Activated T-cell treated with anti-CD3 and anti-CD28 coated beads for 1 hour (primary cell): ENCODE data around the gene SLC16A12.

Experiments
- DNase-seq: peaks from one replicate; pipeline ENCODE4 v3.0.0-alpha.2; 2020; ENCODE audit warnings: low read depth

SLC16A12 gene

DNA sequence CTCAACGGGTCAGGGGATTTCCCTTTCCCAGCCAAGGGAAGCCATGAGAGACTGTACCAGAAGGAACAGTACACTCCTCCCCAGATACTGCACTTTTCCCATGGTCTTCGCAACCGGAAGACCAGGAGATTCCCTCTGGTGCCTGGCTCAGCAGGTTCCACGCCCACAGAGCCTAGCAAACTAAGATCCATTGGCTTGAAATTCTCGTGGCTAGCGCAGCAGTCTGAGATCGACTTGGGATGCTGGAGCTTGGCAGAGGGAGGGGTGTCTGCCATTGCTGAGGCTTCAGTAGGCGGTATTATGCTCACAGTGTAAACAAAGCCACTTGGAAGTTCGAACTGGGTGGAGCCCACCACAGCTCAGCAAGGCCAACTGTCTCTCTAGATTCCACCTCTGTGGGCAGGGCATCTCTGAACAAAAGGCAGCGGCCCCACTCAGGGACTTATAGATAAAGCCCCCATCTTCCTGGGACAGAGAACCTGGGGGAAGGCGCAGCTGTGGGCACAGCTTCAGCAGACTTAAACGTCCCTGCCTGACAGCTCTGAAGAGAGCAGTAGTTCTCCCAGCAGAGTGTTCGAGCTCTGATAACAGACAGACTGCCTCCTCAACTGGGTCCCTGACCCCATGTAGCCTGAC lies 29.6 kb downstream of the SLC16A12 start:
- DNase-seq: no peak

DNA sequence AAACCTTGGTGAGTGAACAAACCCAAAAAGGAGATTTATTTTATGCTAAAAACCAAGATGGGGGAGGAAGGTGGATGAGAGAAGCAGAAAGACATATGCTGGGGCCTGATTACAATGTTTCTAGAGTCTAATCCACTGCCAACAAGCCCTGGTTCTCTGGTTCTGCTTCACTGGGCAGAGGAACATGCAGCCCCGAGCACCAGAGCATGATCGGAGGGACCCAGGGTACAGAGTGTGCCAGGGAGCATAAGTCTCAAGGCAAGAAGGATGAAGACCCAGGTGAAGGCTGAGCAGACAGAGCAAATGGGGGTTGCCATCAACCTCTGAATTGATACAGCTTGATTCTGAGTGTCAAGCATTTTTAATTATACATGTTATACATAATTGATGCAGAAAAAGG lies 30.7 kb downstream of the SLC16A12 start:
- no peak for DNase-seq

DNA sequence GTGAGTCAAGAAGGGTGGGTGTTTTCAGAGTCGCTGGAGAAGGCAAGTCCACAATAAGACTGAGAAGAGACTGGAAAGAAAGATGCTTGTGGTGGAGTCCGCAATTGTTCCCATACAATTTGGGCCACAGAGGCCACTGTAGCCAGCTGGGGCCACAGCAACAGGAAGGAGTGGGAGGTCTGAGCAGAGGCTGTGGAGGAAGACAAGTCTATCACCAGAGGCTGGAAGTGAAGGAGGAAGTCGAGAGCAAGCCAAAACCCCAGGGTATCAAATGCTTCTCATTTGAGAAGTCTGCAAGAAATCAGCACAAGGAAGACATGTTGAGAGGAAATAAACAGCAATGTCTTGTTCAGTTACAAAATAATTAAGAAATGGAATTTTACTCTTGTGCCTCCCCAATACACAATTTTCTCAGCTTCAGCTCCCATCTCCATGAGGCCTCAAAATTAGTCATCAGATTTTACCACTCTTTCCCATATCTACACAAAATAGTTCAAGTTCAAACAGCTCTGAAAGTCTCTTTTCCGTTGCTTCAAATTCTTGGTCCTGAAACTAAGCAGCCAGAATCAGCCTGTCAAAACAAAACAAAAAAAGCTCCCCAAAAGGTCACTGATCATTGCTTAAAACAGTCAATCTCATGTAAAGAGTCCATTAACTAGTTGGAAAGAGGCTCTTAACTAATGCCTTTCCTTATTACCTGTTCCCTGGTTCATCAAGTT lies 31.6 kb downstream of the SLC16A12 start:
- no peak for DNase-seq

DNA sequence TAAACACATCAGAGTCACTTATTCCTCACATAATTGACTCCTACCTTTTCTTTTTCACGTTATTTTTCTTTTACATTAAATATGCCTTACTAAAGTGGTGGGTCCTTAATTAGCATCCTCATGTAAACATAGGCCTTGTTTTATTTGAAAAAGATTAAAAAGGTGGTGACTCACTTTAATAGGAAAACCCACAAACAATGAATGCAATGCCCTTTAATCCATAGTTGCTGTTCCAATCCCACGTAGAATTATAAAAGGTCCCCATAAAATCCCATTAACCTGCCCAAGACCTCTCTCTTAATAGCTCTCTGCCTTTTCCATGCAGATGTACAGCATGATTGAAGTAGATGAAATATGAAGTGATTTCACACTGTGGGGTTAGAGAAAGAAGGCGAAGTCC lies 32.2 kb downstream of the SLC16A12 start:
- DNase-seq: no peak

DNA sequence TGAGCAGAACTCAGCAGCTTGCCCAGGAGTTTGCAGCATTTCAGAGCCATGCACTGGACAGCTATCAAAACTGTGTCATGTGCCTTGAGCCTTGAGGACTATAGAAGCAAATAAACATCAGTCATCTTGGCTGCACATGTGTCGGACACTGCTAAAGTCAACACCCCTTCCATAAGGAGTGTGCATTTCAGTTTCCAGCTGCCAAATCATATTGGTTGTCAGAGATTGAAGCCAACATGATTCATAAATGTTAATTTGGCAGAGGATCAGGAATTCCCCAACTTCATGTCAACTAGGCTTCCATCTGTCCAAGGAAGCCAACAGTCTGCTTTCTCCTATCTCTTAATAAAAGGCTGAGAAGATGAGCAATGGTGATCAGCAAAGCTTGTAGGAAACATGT lies 32.8 kb downstream of the SLC16A12 start:
- DNase-seq: no peak

DNA sequence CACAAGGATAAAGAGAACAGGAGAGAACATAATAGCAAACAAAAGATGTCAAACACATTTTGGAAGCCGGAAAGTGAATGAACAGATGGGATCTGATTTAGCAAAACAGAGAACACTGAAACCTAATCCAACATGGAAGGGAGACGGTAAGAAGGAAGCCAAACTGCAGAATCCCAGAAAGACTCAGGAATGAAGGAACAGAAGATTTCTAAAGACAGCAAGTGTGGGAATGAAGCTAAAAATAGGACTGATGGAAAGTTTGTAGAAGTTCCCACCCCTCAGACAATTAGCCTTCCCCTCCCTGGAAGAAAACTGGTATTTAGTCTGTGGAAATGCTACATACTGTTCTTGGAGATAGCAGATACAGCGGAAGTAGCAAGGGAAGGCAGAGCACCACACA lies 40.8 kb downstream of the SLC16A12 start:
- no peak for DNase-seq

DNA sequence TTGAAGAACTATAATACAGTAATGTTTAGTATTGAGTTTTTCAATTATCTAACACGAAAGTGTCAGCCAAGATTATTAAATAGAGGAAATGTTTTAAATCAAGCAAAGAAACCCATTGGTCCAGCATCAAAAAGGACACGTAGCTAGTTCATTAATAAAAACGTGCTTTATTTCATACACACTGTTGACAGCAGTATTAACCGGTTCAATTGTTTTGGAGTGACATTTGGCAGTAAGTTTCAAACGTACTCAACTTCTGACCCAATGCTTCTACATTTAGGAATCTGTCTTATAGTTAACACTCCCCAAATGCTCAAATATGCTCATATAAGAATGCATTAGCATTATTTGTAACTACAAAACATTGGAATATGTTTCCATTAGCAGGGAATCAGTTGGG lies 41.3 kb downstream of the SLC16A12 start:
- DNase-seq: no peak

DNA sequence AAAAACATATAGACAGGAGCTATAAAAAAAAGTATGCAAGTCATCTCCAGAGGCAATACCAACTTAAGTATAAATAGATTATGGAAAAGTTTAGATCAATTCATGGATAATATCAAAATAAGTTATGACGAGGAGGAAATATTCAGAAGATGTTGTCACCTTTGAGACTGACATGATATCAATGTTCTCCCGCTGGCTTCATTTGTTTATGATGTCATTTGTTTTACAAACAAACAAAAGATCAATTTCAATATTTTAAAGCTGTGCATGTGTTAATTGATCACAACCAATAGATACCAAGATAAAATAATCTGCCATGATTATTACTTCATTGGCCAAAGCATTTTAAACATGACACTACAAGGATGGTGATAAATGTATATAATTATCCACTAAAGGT lies 43.5 kb downstream of the SLC16A12 start:
- DNase-seq: no peak

DNA sequence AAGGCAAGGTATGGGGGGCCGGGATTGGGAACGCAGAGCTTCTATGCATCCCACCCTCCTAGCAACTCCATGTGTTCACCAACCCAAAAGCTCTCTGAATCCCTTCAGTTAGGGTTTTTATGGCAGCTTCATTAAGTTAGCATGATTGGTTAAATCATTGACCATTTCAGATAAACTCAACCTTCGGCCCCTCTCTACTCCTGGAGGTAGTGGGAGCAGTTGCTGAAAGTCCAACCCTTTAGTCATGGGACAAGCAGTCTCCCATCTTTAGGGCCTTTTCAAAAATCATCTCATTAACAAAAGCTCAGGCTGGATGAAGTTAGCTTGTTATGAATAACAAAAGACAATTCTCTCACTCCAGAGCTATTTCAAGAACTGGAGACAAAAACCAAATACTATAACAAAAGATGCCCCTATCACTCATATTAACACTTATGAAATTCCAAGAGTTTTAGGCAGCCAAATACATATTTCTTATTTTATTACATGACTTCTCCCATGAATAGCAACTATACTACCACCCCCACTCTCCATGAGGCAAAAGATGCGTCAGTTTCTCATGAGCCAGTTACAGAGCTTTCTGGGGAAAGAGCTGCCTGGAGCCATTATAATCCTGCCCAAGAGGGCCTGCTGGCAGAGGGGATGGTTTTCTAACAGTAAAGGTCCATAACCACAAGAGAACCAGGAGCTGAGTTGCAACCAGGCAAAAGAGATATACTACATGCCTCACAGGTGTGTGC lies 44.6 kb downstream of the SLC16A12 start:
- DNase-seq: no peak

DNA sequence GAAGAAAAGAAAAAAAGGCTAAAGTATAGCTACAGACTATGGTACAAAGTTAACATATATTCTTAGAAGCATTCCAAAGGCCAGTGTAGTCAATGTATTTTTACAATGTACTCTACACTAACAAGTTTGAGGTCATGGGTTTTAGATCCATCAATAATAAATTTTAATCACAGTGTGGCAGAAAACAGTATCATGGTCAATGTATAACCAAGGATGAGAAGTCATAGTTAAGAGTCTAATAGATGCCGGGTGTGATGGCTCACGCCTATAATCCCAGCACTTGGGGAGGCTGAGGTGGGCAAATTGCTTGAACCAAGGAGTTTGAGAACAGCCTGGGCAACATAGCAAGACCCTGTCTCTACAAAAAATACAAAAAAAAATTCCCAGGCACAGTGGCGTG lies 53.1 kb downstream of the SLC16A12 start:
- DNase-seq: no peak

DNA sequence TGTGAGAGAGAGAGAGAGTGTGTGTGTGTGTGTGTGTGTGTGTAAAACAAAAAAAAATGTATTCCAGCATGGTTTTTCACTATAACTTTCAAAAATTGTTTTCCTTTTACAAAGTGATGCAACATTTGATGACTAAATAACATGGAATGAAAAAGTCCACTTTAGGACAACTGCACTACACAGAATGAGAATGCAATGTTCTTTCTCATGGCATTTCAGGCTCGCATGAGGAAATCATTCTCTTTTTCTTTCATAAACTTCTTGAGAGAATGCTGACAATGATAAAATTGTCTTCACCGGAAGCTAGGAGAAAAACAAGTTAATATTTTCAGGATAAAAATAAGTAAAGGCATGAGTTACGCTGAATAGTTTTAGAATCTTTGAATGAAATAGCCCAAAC lies 53.7 kb downstream of the SLC16A12 start:
- DNase-seq: no peak

DNA sequence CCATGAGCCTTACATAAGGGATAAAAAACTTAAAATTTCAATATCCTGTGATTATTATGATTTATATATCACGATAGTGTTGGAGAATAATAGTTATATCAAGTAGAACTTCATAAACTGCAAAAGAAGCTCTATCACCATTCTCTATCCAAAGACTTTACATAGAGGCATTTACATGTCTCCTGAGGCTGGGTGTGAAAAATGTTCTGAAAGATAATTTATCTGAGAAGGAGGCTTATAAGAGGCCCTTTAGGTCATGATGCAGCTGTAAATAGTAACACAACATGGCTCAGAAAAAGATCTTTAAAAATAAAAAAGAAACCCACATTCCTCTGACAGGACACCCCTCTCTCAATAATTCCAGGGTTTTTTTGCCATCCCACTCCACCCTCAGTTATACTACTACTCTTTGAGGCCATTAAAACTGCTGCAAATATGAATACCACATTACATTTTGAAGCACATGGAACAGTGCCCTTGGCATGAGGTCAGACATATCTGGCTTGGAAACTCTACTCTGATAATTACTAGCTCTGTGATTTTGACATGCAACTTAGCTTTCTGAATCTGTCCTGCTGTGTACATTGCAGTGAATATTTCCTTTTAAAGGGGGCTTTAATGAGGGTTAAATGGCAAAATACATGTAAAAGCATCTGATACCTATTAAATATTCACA lies 55.5 kb downstream of the SLC16A12 start:
- no peak for DNase-seq

DNA sequence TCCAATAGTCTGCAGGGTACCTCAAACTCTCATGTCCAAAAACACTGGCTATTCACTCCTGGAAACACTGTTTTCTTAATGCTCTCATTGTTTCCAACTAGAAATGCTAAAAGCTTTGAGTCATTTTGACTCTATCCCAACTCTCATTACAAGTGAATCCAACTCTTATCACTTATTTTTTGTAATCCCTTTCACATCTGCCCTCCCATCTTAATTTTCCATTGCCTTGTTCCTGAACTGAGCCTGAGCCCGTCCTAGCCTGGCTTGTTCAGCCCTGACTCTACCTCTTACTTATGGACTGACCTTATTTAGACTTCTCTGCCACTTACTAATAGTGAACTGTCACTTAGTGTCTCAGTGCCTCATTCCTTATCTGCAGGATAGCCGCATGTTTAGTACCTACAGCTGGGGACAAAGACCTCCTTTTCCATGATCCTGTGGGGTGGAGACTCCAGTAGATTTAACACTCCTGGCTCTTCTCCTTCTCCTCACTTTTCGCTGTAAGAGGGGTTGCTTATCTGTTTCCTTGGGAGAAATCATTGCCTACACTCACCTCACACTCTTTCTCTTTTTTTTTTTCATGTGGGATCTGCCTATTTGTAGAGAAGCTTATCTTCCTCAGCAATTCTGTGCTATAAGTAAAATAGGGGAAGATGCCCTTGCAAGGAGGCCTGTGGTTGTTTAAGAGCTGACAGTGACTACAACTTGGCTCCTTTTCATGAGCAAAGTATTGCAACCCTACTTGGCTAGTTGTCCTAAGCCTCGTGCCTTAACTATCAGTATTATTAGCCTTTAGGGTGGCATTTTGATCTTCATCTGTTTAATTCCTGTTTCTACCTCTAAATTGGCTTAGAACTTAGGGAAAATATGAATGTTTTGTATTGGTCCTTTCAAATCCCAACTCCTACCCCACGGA lies 56.4 kb downstream of the SLC16A12 start:
- DNase-seq: no peak

DNA sequence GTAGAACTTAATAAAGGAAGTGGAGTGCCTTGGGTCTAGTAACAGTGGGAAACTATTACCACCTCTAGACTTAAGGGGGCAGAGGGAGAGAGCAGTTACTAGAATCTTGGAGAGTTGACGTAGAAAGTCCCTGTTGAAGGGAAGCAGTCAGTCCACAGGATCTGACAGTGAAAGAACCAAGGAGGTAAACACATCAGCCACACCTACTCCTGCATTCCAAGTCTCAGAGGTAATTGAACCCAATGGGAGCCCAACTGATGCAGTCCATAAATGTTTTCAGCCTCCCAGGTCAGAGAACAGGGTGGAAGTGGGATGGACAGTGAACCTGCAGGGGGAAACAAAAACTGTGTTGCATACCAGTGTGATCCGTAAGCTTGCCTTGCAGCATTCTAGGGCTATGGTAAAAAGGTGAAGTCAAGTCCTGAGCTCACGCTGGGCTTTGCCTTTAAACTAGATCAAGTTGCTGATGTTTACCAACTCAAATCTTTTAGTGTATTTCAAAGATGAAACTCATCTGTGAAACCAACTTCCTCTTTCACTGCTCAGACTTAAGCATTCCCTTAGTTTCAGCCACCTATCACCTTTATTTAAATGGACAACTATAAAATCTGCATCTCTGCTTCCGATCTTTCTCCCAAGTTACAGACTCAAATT lies 57.2 kb downstream of the SLC16A12 start:
- DNase-seq: no peak

DNA sequence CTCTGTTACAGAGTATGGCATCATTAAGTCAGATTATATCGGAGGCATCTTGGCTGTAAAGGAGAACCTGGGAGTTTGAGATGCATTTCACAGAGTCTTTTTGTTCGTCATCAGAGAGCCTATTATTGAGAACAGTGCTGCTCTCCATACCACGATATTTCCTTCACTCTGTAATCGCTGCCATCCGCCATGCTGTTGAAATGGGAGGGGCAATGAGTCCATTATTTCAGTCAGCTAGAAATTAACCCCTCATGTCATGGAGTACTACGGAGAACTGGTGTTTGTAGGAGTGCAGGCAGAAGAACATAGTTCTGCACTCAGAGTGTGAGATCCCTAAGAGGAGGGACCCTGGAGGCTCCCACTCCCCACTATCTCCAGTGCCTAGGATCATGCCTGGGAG lies 59.2 kb downstream of the SLC16A12 start:
- DNase-seq: no peak

DNA sequence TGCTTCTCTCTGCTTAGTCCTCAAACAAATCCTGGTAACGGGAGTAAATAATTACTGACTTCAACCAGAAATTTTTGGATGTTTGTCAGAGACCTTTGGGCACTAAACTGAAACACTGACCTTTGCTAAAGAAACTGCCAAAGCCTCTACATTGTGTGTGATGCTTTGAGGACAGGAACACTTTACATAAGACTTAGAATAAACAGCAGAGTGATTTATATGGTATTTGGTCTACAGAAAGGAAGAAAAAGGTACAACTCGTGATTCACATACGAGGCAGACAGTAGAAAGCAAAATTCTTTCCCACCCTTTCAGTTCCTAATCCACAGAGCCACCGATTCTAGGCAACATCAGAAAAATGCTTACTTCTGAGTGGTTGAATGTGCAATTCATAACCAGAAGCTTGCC lies 59.8 kb downstream of the SLC16A12 start:
- no peak for DNase-seq

DNA sequence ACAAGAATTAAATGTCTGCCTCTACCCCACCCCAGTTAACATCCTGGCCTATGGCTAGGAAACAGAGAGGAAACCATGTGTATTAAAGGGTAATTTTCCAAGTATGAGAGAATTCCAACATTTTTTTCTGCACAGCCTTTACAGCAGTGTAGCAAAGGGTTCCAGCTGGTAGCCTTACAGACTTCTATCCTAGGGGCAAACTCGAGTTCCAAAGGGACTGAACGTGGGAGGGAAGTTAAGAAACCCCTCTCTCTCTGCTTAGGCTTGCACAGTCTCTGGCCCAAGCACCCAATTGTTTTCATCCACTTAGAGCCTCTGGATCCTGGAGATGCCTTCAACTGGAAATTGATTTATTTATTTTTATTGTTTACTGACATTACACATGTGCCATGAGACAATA lies 60.3 kb downstream of the SLC16A12 start:
- no peak for DNase-seq

DNA sequence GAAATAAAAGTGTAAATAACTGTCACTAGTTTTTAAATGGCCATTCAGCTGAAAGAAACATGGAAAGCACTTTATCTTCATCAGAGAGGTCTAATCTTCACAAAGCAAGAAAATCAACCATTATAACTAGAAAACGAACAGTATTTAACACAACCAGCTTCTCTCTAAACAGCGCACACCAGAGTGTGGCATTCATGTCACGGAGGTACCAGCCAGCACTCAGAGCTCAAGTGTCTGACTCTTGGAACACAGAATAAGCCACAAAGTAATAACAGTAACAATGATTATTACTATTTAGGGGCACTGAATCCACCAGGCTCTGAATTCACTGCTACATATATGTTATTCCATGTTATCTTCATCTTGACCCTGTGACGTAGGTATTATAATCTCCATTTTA lies 60.9 kb downstream of the SLC16A12 start:
- DNase-seq: no peak

DNA sequence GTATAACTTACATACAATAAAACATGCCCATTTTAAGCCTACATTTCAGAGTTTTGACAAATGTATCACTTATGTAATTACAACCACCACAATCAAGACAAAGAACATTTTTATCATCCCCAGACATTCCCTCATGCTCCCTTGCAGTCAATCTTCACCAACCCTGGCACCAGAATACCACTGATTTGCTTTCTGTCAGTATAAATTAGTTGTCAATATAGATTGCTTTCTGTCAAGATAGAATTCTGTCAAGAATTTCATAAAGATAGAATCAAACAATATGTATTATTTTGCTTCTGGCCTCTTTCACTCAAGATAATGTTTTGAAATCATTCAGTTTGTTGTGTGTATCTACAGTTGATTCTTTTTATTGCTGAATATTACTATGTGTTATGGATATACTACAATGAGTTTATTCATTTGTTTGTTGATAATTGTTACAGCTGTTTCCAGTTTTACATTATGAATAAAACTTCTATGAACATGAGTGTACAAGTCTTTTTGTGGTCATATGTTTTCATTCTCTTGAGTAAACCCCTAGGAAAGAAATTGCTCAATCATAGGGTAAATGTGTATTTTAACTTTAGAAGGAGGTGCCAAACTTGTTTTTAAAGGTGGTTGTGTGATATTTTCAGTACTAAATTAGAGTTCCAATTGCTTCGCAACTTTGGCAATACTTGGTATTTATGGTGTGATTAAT lies 64.1 kb downstream of the SLC16A12 start:
- no peak for DNase-seq

DNA sequence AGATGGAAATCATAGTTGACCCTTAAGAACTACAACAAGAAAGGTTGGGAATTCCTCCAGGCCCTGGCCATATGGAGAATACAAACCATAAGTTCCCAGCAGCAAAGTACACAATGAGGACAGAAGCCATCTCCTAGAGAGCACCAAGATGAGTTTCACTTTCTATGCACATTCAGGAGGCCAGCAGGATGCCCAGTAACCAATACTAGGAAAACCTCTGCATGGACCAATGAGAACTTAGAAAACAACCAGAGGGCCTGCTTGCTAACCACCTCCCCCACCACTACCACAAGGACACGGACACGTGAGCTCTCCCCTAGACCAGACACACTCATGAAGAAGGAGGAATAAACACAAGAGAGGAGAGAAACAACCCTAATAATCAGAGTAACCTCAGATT lies 64.8 kb downstream of the SLC16A12 start:
- no peak for DNase-seq

DNA sequence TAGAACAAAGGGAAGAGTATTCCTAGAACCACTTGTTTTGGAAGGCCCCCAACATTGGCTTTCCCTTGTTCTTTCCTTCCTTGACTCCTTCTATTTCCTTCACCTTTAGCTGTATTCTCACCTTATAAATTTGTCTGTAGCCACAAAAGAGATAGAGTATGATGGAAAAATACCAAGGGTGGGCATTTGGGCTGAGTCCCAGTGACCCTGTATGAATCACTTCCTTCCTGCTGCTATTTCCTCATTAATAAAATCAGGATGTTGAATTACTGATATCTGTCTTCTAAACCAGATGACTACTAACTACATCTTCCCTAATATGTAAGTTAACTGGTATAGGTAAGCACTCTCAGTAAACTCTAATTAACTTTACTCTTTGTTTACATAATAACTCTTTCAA lies 65.9 kb downstream of the SLC16A12 start:
- no peak for DNase-seq
